H9 (cell line): ENCODE data around the gene ECI2. TPM values are rescaled to one million over a fixed set of nuclear protein-coding genes. Genes with fewer than 3 reads are reported as not detected.

ENCODE experiments used
- DNase-seq: peaks from one replicate; pipeline ENCODE4 v3.0.0-alpha.2; 2017
- H2AFZ ChIP-seq: one replicate; pipeline ENCODE4 v1.6.1; 2013; ENCODE audit warnings: mild to moderate bottlenecking, low read length, control low read depth, moderate library complexity
- H2AK5ac ChIP-seq: 2 replicates; pipeline ENCODE4 v1.6.1; 2013; ENCODE audit warnings: low read length, control low read depth, mixed read lengths; ENCODE audit not compliant: insufficient read length
- H2BK120ac ChIP-seq: one replicate; pipeline ENCODE4 v1.6.1; 2013; ENCODE audit warnings: low read depth, mild to moderate bottlenecking, low read length, control low read depth, inconsistent platforms; ENCODE audit not compliant: poor library complexity, severe bottlenecking
- H2BK12ac ChIP-seq: 2 replicates; pipeline ENCODE4 v1.6.1; 2013; ENCODE audit warnings: low read length, control low read depth, mixed read lengths, low read depth; ENCODE audit not compliant: insufficient read length
- H2BK15ac ChIP-seq: 2 replicates; pipeline ENCODE4 v1.6.1; 2013; ENCODE audit warnings: low read depth, low read length, control low read depth
- H2BK20ac ChIP-seq: one replicate; pipeline ENCODE4 v1.6.1; 2013; ENCODE audit warnings: low read depth, mild to moderate bottlenecking, low read length, control low read depth, inconsistent platforms; ENCODE audit not compliant: poor library complexity, severe bottlenecking
- H2BK5ac ChIP-seq: 2 replicates; pipeline ENCODE4 v1.6.1; 2013; ENCODE audit warnings: low read length, control low read depth, mixed read lengths; ENCODE audit not compliant: insufficient read length
- H3K14ac ChIP-seq: 2 replicates; pipeline ENCODE4 v1.6.1; 2013; ENCODE audit warnings: low read length, control low read depth; ENCODE audit not compliant: insufficient read depth
- H3K18ac ChIP-seq: 2 replicates; pipeline ENCODE4 v1.6.1; 2013; ENCODE audit warnings: low read depth, mild to moderate bottlenecking, mixed read lengths, low read length, control low read depth; ENCODE audit not compliant: insufficient read length
- H3K23ac ChIP-seq: 2 replicates; pipeline ENCODE4 v1.6.1; 2013; ENCODE audit warnings: low read length, control low read depth, mixed read lengths, low read depth; ENCODE audit not compliant: insufficient read length
- H3K23me2 ChIP-seq: 2 replicates; pipeline ENCODE4 v1.6.1; 2013; ENCODE audit warnings: low read depth, mild to moderate bottlenecking, mixed read lengths, low read length, control low read depth; ENCODE audit not compliant: insufficient read length, poor library complexity, severe bottlenecking
- H3K27ac ChIP-seq: 2 replicates; pipeline ENCODE4 v1.5.1; 2013; ENCODE audit warnings: low read length, control low read depth, mixed read lengths, low read depth; ENCODE audit not compliant: insufficient read length
- H3K27me3 ChIP-seq: 2 replicates; pipeline ENCODE4 v1.6.1; 2013; ENCODE audit warnings: low read length, control low read depth, inconsistent platforms; ENCODE audit not compliant: insufficient read depth
- H3K4ac ChIP-seq: 2 replicates; pipeline ENCODE4 v1.6.1; 2013; ENCODE audit warnings: low read depth, mild to moderate bottlenecking, control low read depth, inconsistent platforms, low read length, moderate library complexity
- H3K4me1 ChIP-seq: 2 replicates; pipeline ENCODE4 v1.6.1; 2013; ENCODE audit warnings: low read length, control low read depth, inconsistent platforms; ENCODE audit not compliant: insufficient read depth
- H3K4me2 ChIP-seq: 2 replicates; pipeline ENCODE4 v1.6.1; 2013; ENCODE audit warnings: low read length, control low read depth, mixed read lengths; ENCODE audit not compliant: insufficient read length, insufficient read depth
- H3K56ac ChIP-seq: 2 replicates; pipeline ENCODE4 v1.6.1; 2013; ENCODE audit warnings: low read depth, mild to moderate bottlenecking, mixed read lengths, low read length, control low read depth; ENCODE audit not compliant: insufficient read length
- H3K79me1 ChIP-seq: 2 replicates; pipeline ENCODE4 v1.6.1; 2013; ENCODE audit warnings: low read depth, mild to moderate bottlenecking, moderate library complexity, low read length, control low read depth, inconsistent platforms; ENCODE audit not compliant: insufficient read depth, poor library complexity, severe bottlenecking
- H3K79me2 ChIP-seq: 2 replicates; pipeline ENCODE4 v1.6.1; 2013; ENCODE audit warnings: low read length, control low read depth, inconsistent platforms; ENCODE audit not compliant: insufficient read depth
- H3K9ac ChIP-seq: 2 replicates; pipeline ENCODE4 v1.6.1; 2013; ENCODE audit warnings: low read length, control low read depth, mixed read lengths; ENCODE audit not compliant: insufficient read length; ENCODE audit errors: extremely low read depth
- H3K9me3 ChIP-seq: one replicate; pipeline ENCODE4 v1.6.1; 2013; ENCODE audit warnings: low read depth, low read length, inconsistent platforms; ENCODE audit not compliant: control insufficient read depth
- H3T11ph ChIP-seq: one replicate; pipeline ENCODE4 v1.6.1; 2013; ENCODE audit warnings: mild to moderate bottlenecking, low read length, control low read depth, inconsistent platforms
- H4K20me1 ChIP-seq: one replicate; pipeline ENCODE4 v1.6.1; 2013; ENCODE audit not compliant: control insufficient read depth, insufficient read length, insufficient read depth
- H4K5ac ChIP-seq: 2 replicates; pipeline ENCODE4 v1.6.1; 2013; ENCODE audit warnings: low read depth, mild to moderate bottlenecking, mixed read lengths, low read length, control low read depth; ENCODE audit not compliant: insufficient read length
- H4K8ac ChIP-seq: replicated peaks from 2 replicates; pipeline ENCODE4 v1.6.1; 2013; ENCODE audit warnings: low read length, control low read depth, mixed read lengths, low read depth; ENCODE audit not compliant: insufficient read length
- H4K91ac ChIP-seq: 2 replicates; pipeline ENCODE4 v1.6.1; 2013; ENCODE audit warnings: low read depth, mild to moderate bottlenecking, moderate library complexity, mixed read lengths, low read length, control low read depth; ENCODE audit not compliant: insufficient read length
- H3K27ac Mint-ChIP-seq, 3 experiments: 2 replicates in 2 of 3; 3 replicates in 1 of 3; pipeline ENCODE4 v1.8.0; 2020 to 2021; ENCODE audit warnings: mixed read lengths in 3 of 3, mild to moderate bottlenecking in 1 of 3, moderate library complexity in 1 of 3
- H3K27me3 Mint-ChIP-seq: 2 replicates; pipeline ENCODE4 v1.8.0; 2021; ENCODE audit warnings: low read depth, mild to moderate bottlenecking, moderate library complexity, mixed read lengths
- H3K36me3 Mint-ChIP-seq, 3 experiments: 2 replicates in 2 of 3; 3 replicates in 1 of 3; pipeline ENCODE4 v1.8.0; 2020 to 2021; ENCODE audit warnings: low read depth in 3 of 3, mixed read lengths in 3 of 3; ENCODE audit not compliant: insufficient read depth in 1 of 3
- H3K4me1 Mint-ChIP-seq, 2 experiments: 2 replicates each; pipeline ENCODE4 v1.8.0; 2020; ENCODE audit warnings: mixed read lengths in 2 of 2
- H3K4me3 Mint-ChIP-seq, 2 experiments: 2 replicates in 1 of 2; 3 replicates in 1 of 2; pipeline ENCODE4 v1.8.0; 2020 to 2021; ENCODE audit warnings: mild to moderate bottlenecking in 2 of 2, mixed read lengths in 2 of 2, moderate library complexity in 1 of 2
- H3K9me3 Mint-ChIP-seq, 2 experiments: 2 replicates in 1 of 2; 3 replicates in 1 of 2; pipeline ENCODE4 v1.8.0; 2020; ENCODE audit warnings: mild to moderate bottlenecking in 2 of 2, mixed read lengths in 2 of 2, moderate library complexity in 1 of 2
- CTCF ChIP-seq: fragments of 200-600 bp; sonication (generic); conservative IDR thresholded peaks from 3 replicates; pipeline ENCODE4 v1.8.0; 2021; ENCODE audit warnings: antibody characterized with exemption, mild to moderate bottlenecking
- WGBS: extraction: QIAGEN DNeasy Blood & Tissue Kit; methylation state at CpG from one replicate; pipeline ENCODE4 v1.1.7; 2013; ENCODE audit warnings: missing lambda C conversion rate, low lambda C conversion rate, mixed read lengths; ENCODE audit not compliant: insufficient read length; ENCODE audit errors: extremely low coverage; 5-methylcytosine and 5-hydroxymethylcytosine counted together
- total RNA-seq: library from RNA; stranded (reverse); gene quantifications from 2 replicates; pipeline ENCODE4 v1.2.1, GENCODE V29; 2021

The ECI2 gene
- total RNA-seq, 1 experiment from 2014 or later: 67.5 TPM

GRCh38 chr6:4155848-4156466, 20.6 kb upstream of the ECI2 start:
- Histone ChIP-seq H2BK5ac (no peak overlapping the region), H4K20me1 (no peaks in the 10 kb centered on the region), H3K14ac (no peak overlapping the region), H3K4ac (no peak overlapping the region), H3K23me2 (no peaks in the 10 kb centered on the region), H2BK120ac (no peak overlapping the region), H3K27ac (no peak overlapping the region), H3K9me3 (no peaks in the 10 kb centered on the region), H4K91ac (no peak overlapping the region), H3K79me2 (no peaks in the 10 kb centered on the region), H3K27me3 (no peaks in the 10 kb centered on the region), H3K56ac (no peak overlapping the region), H3K18ac (no peak overlapping the region), H2BK12ac (no peak overlapping the region), H3K79me1 (no peaks in the 10 kb centered on the region), H3K4me1 (no peaks in the 10 kb centered on the region), H2AFZ (no peak overlapping the region), H4K5ac (no peak overlapping the region), H2BK20ac (no peak overlapping the region), H4K8ac (no peak overlapping the region), H2BK15ac (no peak overlapping the region), H2AK5ac (no peak overlapping the region), H3K9ac (no peak overlapping the region), H3K23ac (no peak overlapping the region), H3K4me2 (no peak overlapping the region), H3T11ph (no peak overlapping the region)
- TF ChIP-seq CTCF: peak; percentile 87
- Mint-ChIP-seq H3K4me1 (peaks cover 20 to 21% of the 10 kb centered on the region in 2 experiments), H3K27me3 (no peaks in the 10 kb centered on the region; the same call in 1 of the 2 replicates), H3K36me3 (no peaks in the 10 kb centered on the region; a peak in 2 of 7 replicates), H3K4me3 (no peak overlapping the region), H3K9me3 (no peaks in the 10 kb centered on the region; a peak in 1 of 5 replicates), H3K27ac (no peak overlapping the region)
- DNase-seq: peak; percentile 75
- no CpG with 5 or more reads among the region's 6 CpGs for WGBS
